ENCODE measurements around the gene MISP3. TPM values are rescaled to one million over a fixed set of nuclear protein-coding genes. Genes with fewer than 3 reads are reported as not detected.

The MISP3 gene
- polyA plus RNA-seq, 4 donors = 13.0 to 60.4 (median 22.9) TPM

DNA sequence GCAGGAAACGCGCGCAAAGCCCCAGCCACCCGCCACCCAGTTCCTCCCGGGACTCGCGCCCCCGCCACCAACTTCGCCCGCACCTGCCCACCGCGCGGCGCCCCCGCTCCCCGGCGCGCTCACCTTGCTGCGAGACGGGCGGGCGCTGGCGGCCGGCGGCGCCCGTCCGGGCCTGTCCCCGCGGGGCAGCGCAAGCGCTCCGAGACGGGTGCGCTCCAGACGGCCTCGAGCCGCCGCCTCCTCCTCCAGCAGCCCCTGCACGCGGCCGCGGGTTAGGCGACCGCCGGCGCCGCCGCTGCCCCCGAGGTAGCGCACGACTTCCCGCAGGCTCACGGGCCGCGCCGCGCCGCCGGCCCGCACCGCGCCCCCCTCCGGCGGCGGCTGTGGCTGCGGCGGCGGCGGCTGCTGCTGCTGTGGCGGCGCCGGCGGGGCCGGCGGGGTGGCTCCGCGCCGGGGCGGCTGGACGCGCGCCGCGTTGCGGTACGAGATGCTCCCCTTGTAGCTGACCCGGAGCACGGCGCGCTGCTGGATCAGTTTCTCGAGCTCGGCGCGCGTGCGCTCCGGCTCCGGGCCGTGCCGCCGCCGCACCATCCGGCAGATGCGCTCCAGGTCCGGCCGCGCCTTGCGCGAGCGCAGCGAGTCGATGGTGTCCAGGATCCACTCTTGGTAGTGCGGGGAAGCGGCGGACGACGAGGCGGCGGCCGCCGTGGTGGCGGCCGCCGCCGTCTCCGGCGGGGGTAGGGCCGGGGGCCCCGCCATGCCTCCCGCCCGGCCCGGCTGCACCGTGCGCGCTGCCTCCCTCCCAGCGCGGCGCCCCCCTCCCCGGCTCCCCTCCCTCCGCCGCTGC, 17.3 kb downstream of the MISP3 start:
- H3K27ac ChIP-seq (ENCODE audit: low read depth in 1 of 3, low read length in 2 of 3) = peak overlapping the region in 2 of 3 donors; percentile 55 to 79
- peaks cover 0 to 11% of the 10 kb centered on the region in 2 donors for H3K9me3 ChIP-seq (ENCODE audit: control insufficient read depth in 2 of 2, insufficient read depth in 1 of 2, low read depth in 1 of 2, low read length in 1 of 2)
- WGBS, 3 donors = 0 to 3% (median 1%) methylated on average over 11 to 142 of the region's 142 CpGs

GRCh38 chr19:14090509-14091080, 18.0 kb downstream of the MISP3 start, which contains the start of gene SAMD1:
Gene SAMD1 (minus strand): TSS chr19:14090751.
- H3K36me3 ChIP-seq (ENCODE audit: control insufficient read depth in 3 of 3, insufficient read depth in 2 of 3, low read depth in 1 of 3, low read length in 3 of 3) = peaks cover 0 to 33% (median 5%) of the 10 kb centered on the region in 3 donors
- FAIRE-seq = no peak
- peak; percentile 74 to 91 for DNase-seq
- WGBS, 3 donors = 1 to 5% (median 2%) methylated on average over 8 to 53 of the region's 65 CpGs
- H3K9me3 ChIP-seq (ENCODE audit: control insufficient read depth in 2 of 2, insufficient read depth in 1 of 2, low read depth in 1 of 2, low read length in 1 of 2) = peaks cover 0 to 11% of the 10 kb centered on the region in 2 donors
- no peaks in the 10 kb centered on the region for H3K27me3 ChIP-seq (ENCODE audit: control insufficient read depth in 3 of 3, insufficient read depth in 3 of 3, low read length in 3 of 3)
- H3K27ac ChIP-seq (ENCODE audit: low read depth in 1 of 3, low read length in 2 of 3) = peak within 1 kb of the TSS; percentile 71 to 85 (median 79)
- H3K4me3 ChIP-seq (ENCODE audit: low read depth in 1 of 3, low read length in 3 of 3) = peak within 1 kb of the TSS; percentile 62 to 73 (median 64)
- peaks cover 0 to 9% (median 0%) of the 10 kb centered on the region in 3 donors for H3K4me1 ChIP-seq (ENCODE audit: control insufficient read depth in 3 of 3, insufficient read depth in 2 of 3, low read depth in 1 of 3, low read length in 2 of 3)

More for the DNA sequence above, 17.3 kb downstream of the MISP3 start:
- DNase-seq (peak; percentile 54 to 73), FAIRE-seq (no peak)
- Histone ChIP-seq H3K27me3 (ENCODE audit: control insufficient read depth in 3 of 3, insufficient read depth in 3 of 3, low read length in 3 of 3) (no peaks in the 10 kb centered on the region), H3K36me3 (ENCODE audit: control insufficient read depth in 3 of 3, insufficient read depth in 2 of 3, low read depth in 1 of 3, low read length in 3 of 3) (peaks cover 0 to 32% (median 5%) of the 10 kb centered on the region in 3 donors), H3K4me1 (ENCODE audit: control insufficient read depth in 3 of 3, insufficient read depth in 2 of 3, low read depth in 1 of 3, low read length in 2 of 3) (peaks cover 0 to 9% (median 0%) of the 10 kb centered on the region in 3 donors), H3K4me3 (ENCODE audit: low read depth in 1 of 3, low read length in 3 of 3) (peak overlapping the region; percentile 38 to 73 (median 62))

DNA sequence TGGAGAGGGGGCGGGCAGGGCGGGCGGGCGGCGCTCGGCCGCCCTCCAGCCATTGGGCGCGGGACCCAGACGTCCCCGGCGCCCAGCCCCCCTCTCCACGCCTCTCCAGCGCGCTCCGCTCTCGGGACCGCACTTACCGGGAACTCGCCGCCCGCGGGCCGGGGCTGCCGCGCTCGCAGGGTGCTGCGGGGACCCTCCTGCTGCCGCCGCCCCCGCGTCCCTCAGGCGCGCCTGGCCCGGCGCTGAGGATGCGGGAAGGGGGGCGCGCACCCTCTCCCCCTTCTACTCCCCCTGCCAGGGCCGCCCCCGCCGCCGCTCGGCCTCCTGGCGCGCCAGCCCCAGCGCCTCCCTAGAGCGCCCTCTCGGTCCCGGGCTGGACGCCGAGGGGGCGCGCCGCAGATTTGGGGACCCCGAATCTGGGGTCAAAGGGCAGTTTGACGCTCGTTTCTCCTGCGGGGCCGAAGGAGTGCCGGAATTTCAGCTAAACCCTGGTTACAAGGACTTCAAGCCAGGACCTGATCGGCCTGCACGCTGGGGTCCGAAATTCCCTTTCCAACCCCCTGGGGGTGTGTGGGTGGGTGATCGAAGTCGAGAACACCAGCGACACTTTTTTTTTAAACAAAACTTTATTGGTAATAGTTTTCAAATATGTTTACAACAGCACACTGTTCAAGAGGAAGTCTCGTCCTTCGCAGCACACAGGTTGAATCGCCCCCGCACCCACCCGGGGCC, 18.7 kb downstream of the MISP3 start:
- Histone ChIP-seq H3K27ac (ENCODE audit: low read depth in 1 of 3, low read length in 2 of 3) (peak overlapping the region; percentile 71 to 85 (median 79)), H3K36me3 (ENCODE audit: control insufficient read depth in 3 of 3, insufficient read depth in 2 of 3, low read depth in 1 of 3, low read length in 3 of 3) (peaks cover 0 to 36% (median 5%) of the 10 kb centered on the region in 3 donors), H3K27me3 (ENCODE audit: control insufficient read depth in 3 of 3, insufficient read depth in 3 of 3, low read length in 3 of 3) (no peaks in the 10 kb centered on the region), H3K9me3 (ENCODE audit: control insufficient read depth in 2 of 2, insufficient read depth in 1 of 2, low read depth in 1 of 2, low read length in 1 of 2) (peaks cover 0 to 11% of the 10 kb centered on the region in 2 donors), H3K4me1 (ENCODE audit: control insufficient read depth in 3 of 3, insufficient read depth in 2 of 3, low read depth in 1 of 3, low read length in 2 of 3) (peaks cover 0 to 9% (median 0%) of the 10 kb centered on the region in 3 donors), H3K4me3 (ENCODE audit: low read depth in 1 of 3, low read length in 3 of 3) (peak overlapping the region; percentile 62 to 73 (median 64))
- FAIRE-seq = no peak
- 0 to 1% (median 0%) methylated on average over 30 to 61 of the region's 72 CpGs for WGBS, 3 donors
- peak; percentile 81 to 90 for DNase-seq

DNA sequence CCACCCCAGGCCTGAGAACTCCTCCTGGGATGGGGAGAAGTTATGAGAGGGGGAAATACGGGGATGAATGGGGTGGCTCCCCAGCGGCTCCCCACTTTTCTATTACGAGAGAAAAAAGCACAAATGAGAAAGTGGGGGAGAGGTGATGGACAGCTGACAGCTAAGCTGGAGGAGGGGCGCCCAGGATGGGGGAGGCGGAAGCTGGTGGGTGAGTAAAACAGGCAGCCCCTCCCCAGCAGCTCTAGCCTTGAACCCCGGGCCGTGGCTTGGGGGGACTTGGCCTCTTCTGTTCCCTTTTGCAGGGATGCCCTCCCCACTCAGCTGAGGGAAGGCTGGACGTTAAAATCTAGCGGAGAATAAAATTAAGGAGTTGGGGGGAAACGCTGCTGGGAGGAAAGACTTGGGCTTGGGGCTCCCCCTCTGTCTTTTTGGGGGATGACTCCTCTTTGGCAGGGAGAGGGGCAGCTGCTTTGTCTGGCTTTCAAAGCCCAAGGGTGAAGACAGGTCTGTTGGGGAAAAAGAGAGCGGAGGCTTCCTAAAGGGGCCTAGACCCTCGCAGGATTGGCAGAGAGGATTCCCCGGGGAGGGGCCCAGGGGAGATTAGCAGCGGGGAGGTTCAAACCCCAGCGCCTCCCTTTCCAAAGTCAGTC, 19.4 kb downstream of the MISP3 start:
- FAIRE-seq (no peak), DNase-seq (no peak)
- Histone ChIP-seq H3K27ac (ENCODE audit: low read depth in 1 of 3, low read length in 2 of 3) (peak overlapping the region in 2 of 3 donors; percentile 3 to 79), H3K4me1 (ENCODE audit: control insufficient read depth in 3 of 3, insufficient read depth in 2 of 3, low read depth in 1 of 3, low read length in 2 of 3) (peaks cover 0 to 9% (median 0%) of the 10 kb centered on the region in 3 donors), H3K4me3 (ENCODE audit: low read depth in 1 of 3, low read length in 3 of 3) (peak overlapping the region in 2 of 3 donors; percentile 62 to 64), H3K9me3 (ENCODE audit: control insufficient read depth in 2 of 2, insufficient read depth in 1 of 2, low read depth in 1 of 2, low read length in 1 of 2) (peaks cover 0 to 11% of the 10 kb centered on the region in 2 donors), H3K27me3 (ENCODE audit: control insufficient read depth in 3 of 3, insufficient read depth in 3 of 3, low read length in 3 of 3) (no peaks in the 10 kb centered on the region), H3K36me3 (ENCODE audit: control insufficient read depth in 3 of 3, insufficient read depth in 2 of 3, low read depth in 1 of 3, low read length in 3 of 3) (peaks cover 0 to 39% (median 5%) of the 10 kb centered on the region in 3 donors)
- 16 to 24% (median 18%) methylated on average over 15 of the region's 15 CpGs for WGBS, 3 donors

- 94 to 96% (median 95%) methylated on average over 9 of the region's 9 CpGs for WGBS, 3 donors
- no peaks in the 10 kb centered on the region for H3K27me3 ChIP-seq (ENCODE audit: control insufficient read depth in 3 of 3, insufficient read depth in 3 of 3, low read length in 3 of 3)
- no peak for DNase-seq
- no peak for FAIRE-seq
- H3K36me3 ChIP-seq (ENCODE audit: control insufficient read depth in 3 of 3, insufficient read depth in 2 of 3, low read depth in 1 of 3, low read length in 3 of 3) = peaks cover 3 to 44% (median 6%) of the 10 kb centered on the region in 3 donors
- H3K4me1 ChIP-seq (ENCODE audit: control insufficient read depth in 3 of 3, insufficient read depth in 2 of 3, low read depth in 1 of 3, low read length in 2 of 3) = peaks cover 0 to 9% (median 0%) of the 10 kb centered on the region in 3 donors
- peaks cover 0 to 11% of the 10 kb centered on the region in 2 donors for H3K9me3 ChIP-seq (ENCODE audit: control insufficient read depth in 2 of 2, insufficient read depth in 1 of 2, low read depth in 1 of 2, low read length in 1 of 2)
- no peak overlapping the region for H3K27ac ChIP-seq (ENCODE audit: low read depth in 1 of 3, low read length in 2 of 3)
- no peak overlapping the region for H3K4me3 ChIP-seq (ENCODE audit: low read depth in 1 of 3, low read length in 3 of 3)
These were observed 20.7 kb downstream of the MISP3 start for GRCh38 chr19:14093117-14093823.

DNA sequence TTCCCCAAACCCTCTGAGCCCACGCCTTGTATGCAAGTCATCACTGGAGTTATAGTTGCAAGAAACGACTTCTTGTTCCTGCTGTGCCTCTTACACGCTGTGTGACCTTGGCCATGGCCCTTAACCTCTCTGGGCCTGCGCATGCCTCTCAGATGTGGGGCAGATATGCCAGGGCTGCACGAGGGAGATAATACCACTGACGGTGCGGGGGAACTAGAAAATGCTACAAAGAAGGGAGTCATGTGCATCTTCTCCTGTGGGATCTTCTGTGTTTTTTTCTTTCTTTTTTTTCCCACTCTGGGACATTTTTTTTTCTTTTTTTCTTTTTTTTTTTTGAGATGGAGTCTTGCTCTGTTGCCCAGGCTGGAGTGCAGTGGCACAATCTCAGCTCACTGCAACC, 22.3 kb downstream of the MISP3 start:
- H3K36me3 ChIP-seq (ENCODE audit: control insufficient read depth in 3 of 3, insufficient read depth in 2 of 3, low read depth in 1 of 3, low read length in 3 of 3) = peaks cover 3 to 43% (median 6%) of the 10 kb centered on the region in 3 donors
- H3K4me1 ChIP-seq (ENCODE audit: control insufficient read depth in 3 of 3, insufficient read depth in 2 of 3, low read depth in 1 of 3, low read length in 2 of 3) = peaks cover 0 to 6% (median 0%) of the 10 kb centered on the region in 3 donors
- no peak for FAIRE-seq
- no peak for DNase-seq
- peaks cover 0 to 11% of the 10 kb centered on the region in 2 donors for H3K9me3 ChIP-seq (ENCODE audit: control insufficient read depth in 2 of 2, insufficient read depth in 1 of 2, low read depth in 1 of 2, low read length in 1 of 2)
- no peak overlapping the region for H3K27ac ChIP-seq (ENCODE audit: low read depth in 1 of 3, low read length in 2 of 3)
- no peak overlapping the region for H3K4me3 ChIP-seq (ENCODE audit: low read depth in 1 of 3, low read length in 3 of 3)
- H3K27me3 ChIP-seq (ENCODE audit: control insufficient read depth in 3 of 3, insufficient read depth in 3 of 3, low read length in 3 of 3) = no peaks in the 10 kb centered on the region
- 81 to 84% (median 82%) methylated on average over 7 of the region's 7 CpGs for WGBS, 3 donors

DNA sequence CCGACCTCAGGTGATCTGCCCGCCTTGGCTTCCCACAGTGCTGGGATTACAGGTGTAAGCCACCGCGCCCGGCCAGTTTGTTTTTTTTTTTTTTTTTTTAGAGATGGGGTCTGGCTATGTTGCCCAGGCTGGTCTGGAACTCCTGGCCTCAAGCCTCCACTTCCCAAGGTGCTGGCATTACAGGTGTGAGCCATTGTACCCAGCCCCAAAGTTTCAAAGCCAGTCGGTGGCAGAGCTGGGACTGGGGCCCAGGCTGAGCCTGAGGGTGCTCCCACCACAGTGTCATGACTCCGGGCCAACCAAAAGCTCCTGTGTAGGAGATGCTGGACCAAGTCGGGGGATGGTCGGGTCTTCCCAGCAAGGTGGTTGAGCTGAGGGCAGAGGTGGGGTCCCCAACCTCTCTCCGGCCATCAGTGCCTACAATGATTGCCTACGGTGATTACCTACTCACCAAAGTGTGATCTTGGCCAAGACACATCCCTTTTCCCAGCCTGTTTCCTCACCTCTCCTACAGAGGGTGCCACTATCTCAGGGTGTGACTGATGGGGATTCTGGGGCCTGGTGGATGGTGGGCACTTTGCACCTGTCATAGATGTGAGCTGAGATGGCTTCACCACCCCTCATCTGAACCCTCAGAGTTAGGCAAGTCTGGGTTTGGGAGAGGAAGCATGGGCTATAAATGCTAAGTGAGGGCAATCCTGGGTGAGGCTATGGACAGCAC, 23.8 kb downstream of the MISP3 start:
- H3K4me3 ChIP-seq (ENCODE audit: low read depth in 1 of 3, low read length in 3 of 3) = no peak overlapping the region
- DNase-seq (no peak), FAIRE-seq (no peak)
- WGBS, 3 donors = 93 to 97% (median 95%) methylated on average over 9 to 11 of the region's 11 CpGs
- H3K27ac ChIP-seq (ENCODE audit: low read depth in 1 of 3, low read length in 2 of 3) = no peak overlapping the region
- H3K36me3 ChIP-seq (ENCODE audit: control insufficient read depth in 3 of 3, insufficient read depth in 2 of 3, low read depth in 1 of 3, low read length in 3 of 3) = peaks cover 3 to 59% (median 8%) of the 10 kb centered on the region in 3 donors
- H3K27me3 ChIP-seq (ENCODE audit: control insufficient read depth in 3 of 3, insufficient read depth in 3 of 3, low read length in 3 of 3) = no peaks in the 10 kb centered on the region
- H3K4me1 ChIP-seq (ENCODE audit: control insufficient read depth in 3 of 3, insufficient read depth in 2 of 3, low read depth in 1 of 3, low read length in 2 of 3) = peaks cover 0 to 6% (median 0%) of the 10 kb centered on the region in 3 donors
- peaks cover 0 to 11% of the 10 kb centered on the region in 2 donors for H3K9me3 ChIP-seq (ENCODE audit: control insufficient read depth in 2 of 2, insufficient read depth in 1 of 2, low read depth in 1 of 2, low read length in 1 of 2)
